Activated CD4-positive, alpha-beta memory T cell treated with anti-CD3 and anti-CD28 coated beads, Interleukin-2, amount 10 ng/mL, durations not matched to agents 7 days and 5 days (primary cell): Measurements from ENCODE around the gene FOXJ2. TPM values are rescaled to one million over a fixed set of nuclear protein-coding genes. Genes with fewer than 3 reads are reported as not detected.
"Not testable (repeated sequence)": the region's sequence is repeated elsewhere in the genome, so short reads cannot be mapped to it uniquely, and the experiment has no call there.

Experiments
- CTCF ChIA-PET: fragments of 350-600 bp; sonication (Branson Sonifier 250); formaldehyde crosslinking; loops from one replicate; lab custom pipeline; 2021; ENCODE audit warnings: antibody characterized with exemption, inconsistent platforms; lab: Charles Lee
- POLR2A ChIA-PET: fragments of 350-600 bp; sonication (Branson Sonifier 250); formaldehyde crosslinking; loops from one replicate; lab custom pipeline; 2021; ENCODE audit warnings: antibody characterized with exemption; lab: Charles Lee
- DNase-seq: peaks from one replicate; pipeline ENCODE4 v3.0.0-alpha.2; 2020
- H3K27ac Mint-ChIP-seq: one replicate; pipeline ENCODE4 v1.8.0; 2021; ENCODE audit warnings: mild to moderate bottlenecking, mixed read lengths
- H3K27me3 Mint-ChIP-seq: one replicate; pipeline ENCODE4 v1.8.0; 2021; ENCODE audit warnings: mixed read lengths
- H3K36me3 Mint-ChIP-seq: one replicate; pipeline ENCODE4 v1.8.0; 2021; ENCODE audit warnings: low read depth, mixed read lengths
- H3K4me1 Mint-ChIP-seq: one replicate; pipeline ENCODE4 v1.8.0; 2021; ENCODE audit warnings: mixed read lengths
- H3K4me3 Mint-ChIP-seq: one replicate; pipeline ENCODE4 v1.8.0; 2021; ENCODE audit warnings: mild to moderate bottlenecking, mixed read lengths
- H3K9me3 Mint-ChIP-seq: one replicate; pipeline ENCODE4 v1.8.0; 2021; ENCODE audit warnings: mixed read lengths
- total RNA-seq, 2 experiments: library from RNA; stranded (reverse); gene quantifications; one replicate each; pipeline ENCODE4 v1.2.3, GENCODE V29; 2021

FOXJ2 gene
- total RNA-seq: 10 to 100 TPM; 19.6 to 20.4 TPM

DNA sequence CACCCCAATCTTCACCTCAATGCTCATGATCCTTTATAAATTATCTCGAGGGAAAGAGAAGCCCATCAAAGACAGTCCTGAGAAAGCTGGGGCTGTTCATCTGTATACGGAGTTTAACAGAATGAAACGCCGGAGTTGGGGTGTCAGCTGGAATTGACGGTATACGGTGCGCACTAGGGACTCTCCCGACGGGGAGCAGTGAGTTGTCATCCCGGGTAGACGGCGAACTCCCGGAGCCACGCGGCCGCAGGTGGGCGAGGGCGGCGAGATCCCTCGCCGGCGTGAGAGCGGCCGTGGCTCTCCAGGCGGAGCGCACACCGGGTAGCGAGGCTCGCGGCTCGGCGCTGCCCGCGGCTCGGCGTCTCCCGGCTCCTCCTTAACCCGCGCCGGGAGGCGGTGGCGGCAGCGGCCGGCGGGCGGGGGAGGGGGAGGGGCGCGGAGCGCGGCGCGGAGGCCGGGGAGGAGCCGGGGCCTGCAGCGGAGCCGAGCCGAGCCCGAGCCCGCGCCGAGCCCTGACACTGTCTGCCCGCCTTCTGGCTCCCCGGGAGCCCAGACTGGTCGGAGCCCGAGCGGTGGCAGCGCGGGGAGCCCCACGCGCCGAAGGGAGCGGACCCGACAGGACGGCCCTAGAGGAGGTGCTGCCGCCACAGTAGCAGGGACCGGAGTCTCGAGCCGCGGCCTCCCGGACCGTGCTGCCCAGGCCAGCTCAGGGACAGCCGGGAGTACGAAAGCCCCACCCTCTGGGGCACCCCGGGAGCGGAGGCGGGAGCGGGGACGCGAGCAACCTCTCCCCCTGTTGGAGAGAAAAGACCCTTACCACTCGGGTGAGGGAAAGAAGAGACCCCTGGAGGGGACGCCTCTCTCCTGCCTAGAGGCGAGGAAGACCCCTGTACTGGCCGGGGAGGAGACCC is at the start of gene FOXJ2:
FOXJ2 (plus strand) TSS at position 475 of the 911 bp plus-strand sequence. CDS start 7,117 bp downstream, outside the sequence.
- Mint-ChIP-seq H3K36me3 (peaks cover 7% of the 10 kb centered on the region), H3K27me3 (no peaks in the 10 kb centered on the region), H3K27ac (peak within 1 kb of the TSS; percentile 44), H3K4me3 (peak within 1 kb of the TSS; percentile 84), H3K4me1 (peaks cover 53% of the 10 kb centered on the region), H3K9me3 (no peaks in the 10 kb centered on the region)
- ChIA-PET CTCF (interaction anchor here (0.6 to 3.9 kb wide), 4 partner anchors 46 to 176 kb away, joined by 4 to 15 read pairs (median 4); no protein-coding TSS in a partner anchor), POLR2A (interaction anchor here (1.0 to 1.6 kb wide), 8 partner anchors 9 to 107 kb away, joined by 3 to 6 read pairs (median 4); partner anchors contain the start of genes C3AR1 and SLC2A3)
- peak; percentile 82 for DNase-seq

DNA sequence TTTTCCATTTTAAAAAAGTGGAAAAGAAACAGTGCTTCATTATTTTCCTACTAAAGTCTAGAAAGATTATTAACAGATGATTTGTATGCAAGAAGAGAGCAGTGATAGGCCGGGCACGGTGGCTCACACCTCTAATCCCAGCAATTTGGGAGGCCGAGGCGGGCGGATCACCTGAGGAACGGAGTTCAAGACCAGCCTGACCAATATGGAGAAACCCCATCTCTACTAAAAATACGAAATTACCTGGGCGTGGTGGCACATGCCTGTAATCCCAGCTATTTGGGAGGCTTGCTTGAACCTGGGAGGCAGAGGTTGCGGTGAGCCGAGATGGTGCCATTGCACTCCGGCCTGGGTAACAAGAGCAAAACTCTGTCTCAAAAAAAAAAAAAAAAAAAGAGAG is 49.5 kb upstream of the FOXJ2 start:
- DNase-seq, H3K27me3 Mint-ChIP-seq, H3K4me3 Mint-ChIP-seq, H3K9me3 Mint-ChIP-seq, H3K36me3 Mint-ChIP-seq, POLR2A ChIA-PET, H3K27ac Mint-ChIP-seq: not testable (repeated sequence)
- CTCF ChIA-PET: interaction anchor here (1.2 kb wide), 1 partner anchor 22 kb away, joined by 3 read pairs; no protein-coding TSS in a partner anchor
- peaks cover 16% of the 10 kb centered on the region for H3K4me1 Mint-ChIP-seq

DNA sequence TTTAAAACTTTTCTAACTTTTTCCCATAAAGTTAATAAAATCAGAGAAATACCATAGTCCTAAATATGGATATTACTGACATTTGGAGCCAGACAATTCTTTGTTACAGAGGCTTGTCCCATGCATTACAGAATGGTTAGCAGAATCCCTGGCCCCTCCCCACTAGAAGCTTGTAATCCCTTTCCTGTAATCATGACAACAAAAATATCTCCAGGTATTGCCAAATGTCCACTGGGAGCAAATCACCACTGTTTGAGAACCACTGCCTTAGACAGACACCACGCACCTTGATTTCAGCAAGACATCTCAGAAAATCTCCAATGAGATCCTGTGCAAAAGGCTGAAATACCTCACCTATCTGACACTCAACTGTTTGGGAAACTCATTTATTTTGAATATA is 49.1 kb upstream of the FOXJ2 start:
- CTCF ChIA-PET: interaction anchor here (0.9 to 2.1 kb wide), 2 partner anchors 22 to 50 kb away, joined by 3 to 7 read pairs; no protein-coding TSS in a partner anchor
- not testable (repeated sequence) for H3K36me3 Mint-ChIP-seq, H3K27ac Mint-ChIP-seq, DNase-seq, H3K9me3 Mint-ChIP-seq, H3K27me3 Mint-ChIP-seq, H3K4me3 Mint-ChIP-seq
- POLR2A ChIA-PET: interaction anchor here (1.0 kb wide), 1 partner anchor 13 kb away, joined by 4 read pairs; no protein-coding TSS in a partner anchor
- H3K4me1 Mint-ChIP-seq: peaks cover 17% of the 10 kb centered on the region

DNA sequence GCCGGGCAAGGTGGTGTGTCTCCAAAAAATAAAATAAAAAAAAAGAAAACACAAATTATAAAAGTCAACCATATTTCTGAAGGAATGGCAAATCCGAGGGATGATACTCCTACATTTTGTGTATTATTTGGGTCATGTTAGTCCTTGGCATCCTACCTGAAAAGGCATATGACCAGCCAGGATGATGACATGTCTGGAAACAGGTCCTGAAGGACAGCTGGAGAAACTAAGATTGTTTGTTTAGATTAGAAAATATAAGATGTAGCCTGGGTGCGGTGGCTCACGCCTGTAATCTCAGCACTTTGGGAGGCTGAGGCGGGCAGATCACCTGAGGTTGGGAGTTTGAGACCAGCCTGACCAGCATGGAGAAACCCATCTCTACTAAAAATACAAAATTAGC is 47.6 kb upstream of the FOXJ2 start:
- H3K36me3 Mint-ChIP-seq: no peaks in the 10 kb centered on the region
- CTCF ChIA-PET: interaction anchor here (2.1 to 2.8 kb wide), 2 partner anchors 14 to 51 kb away, joined by 7 to 11 read pairs; no protein-coding TSS in a partner anchor
- no peaks in the 10 kb centered on the region for H3K9me3 Mint-ChIP-seq
- H3K4me1 Mint-ChIP-seq: peaks cover 29% of the 10 kb centered on the region
- POLR2A ChIA-PET: interaction anchor here (6.4 to 6.9 kb wide), 2 partner anchors 14 to 50 kb away, joined by 51 to 90 read pairs; partner anchors contain the start of gene SLC2A3
- no peak overlapping the region for H3K4me3 Mint-ChIP-seq
- DNase-seq: no peak
- H3K27ac Mint-ChIP-seq: no peak overlapping the region
- no peaks in the 10 kb centered on the region for H3K27me3 Mint-ChIP-seq

DNA sequence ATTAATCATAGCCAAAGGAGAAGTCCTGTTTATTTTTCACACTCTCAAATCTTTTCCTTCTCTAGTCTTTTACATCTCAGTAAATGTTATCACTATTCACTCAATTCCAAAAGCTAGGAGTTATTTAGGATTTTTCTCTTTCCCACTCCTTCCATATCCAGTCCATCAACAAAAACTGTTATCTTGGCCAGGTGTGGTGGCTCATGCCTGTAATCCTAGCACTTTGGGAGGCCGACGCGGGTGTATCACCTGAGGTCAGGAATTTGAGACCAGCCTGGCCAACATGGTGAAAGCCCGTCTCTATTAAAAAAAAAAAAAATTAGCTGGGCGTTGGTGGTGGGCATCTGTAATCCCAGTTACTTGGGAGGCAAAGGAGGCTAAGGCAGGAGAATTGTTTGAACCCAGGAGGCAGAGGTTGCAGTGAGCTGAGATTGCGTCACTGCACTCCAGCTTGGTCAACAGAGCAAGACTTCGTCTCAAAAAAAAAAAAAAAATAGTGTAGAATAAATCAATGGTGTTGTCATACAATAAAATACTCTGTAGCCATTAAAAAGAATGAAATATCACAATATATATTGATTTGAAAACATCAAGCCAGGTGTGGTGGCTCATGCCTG is 46.6 kb upstream of the FOXJ2 start:
- Mint-ChIP-seq H3K4me3 (no peak overlapping the region), H3K27ac (no peak overlapping the region), H3K4me1 (peaks cover 36% of the 10 kb centered on the region), H3K36me3 (no peaks in the 10 kb centered on the region), H3K9me3 (no peaks in the 10 kb centered on the region), H3K27me3 (no peaks in the 10 kb centered on the region)
- DNase-seq: no peak
- POLR2A ChIA-PET: interaction anchor here (0.5 to 6.9 kb wide), 4 partner anchors 15 to 62 kb away, joined by 3 to 90 read pairs (median 30); partner anchors contain the start of gene SLC2A3
- CTCF ChIA-PET: interaction anchor here (0.7 to 3.7 kb wide), 4 partner anchors 15 to 93 kb away, joined by 3 to 22 read pairs (median 8); no protein-coding TSS in a partner anchor

DNA sequence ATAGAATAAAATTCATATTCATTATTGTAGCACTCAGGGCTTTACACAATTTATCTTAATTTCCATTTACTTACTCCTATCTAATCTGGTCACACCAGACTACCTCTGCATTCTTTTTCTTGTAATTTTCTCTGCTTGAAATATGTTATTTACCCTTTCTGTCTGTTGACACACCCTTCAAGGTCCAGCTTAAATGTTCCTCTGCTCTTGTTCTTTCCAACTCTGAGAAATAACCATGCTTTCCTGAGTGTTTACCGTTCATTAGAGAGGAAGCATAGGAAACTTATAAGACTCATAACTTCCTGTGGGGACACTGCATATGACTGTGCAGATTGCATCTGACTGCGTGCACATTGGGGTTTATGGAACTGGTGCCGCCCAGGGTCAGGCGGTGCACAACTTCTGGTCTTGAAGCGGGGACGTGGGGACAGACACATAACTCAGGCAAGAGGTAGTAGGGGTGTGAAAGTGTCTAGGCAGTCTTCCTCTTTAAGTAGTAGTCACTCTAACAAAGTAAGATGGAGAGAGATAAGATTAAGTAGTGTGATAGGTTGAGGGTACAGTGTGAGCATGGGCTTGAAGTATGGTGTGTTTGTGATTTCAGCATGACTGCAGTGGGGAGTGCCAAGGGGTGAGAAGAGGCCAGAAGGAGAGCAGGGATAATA is 42.6 kb upstream of the FOXJ2 start:
- H3K27ac Mint-ChIP-seq: peak overlapping the region; percentile 86
- no peaks in the 10 kb centered on the region for H3K36me3 Mint-ChIP-seq
- peak; percentile 88 for DNase-seq
- ChIA-PET CTCF (interaction anchor here (0.7 to 3.2 kb wide), 6 partner anchors 20 to 124 kb away, joined by 3 to 31 read pairs (median 8); partner anchors contain the start of gene SLC2A3), POLR2A (interaction anchor here (0.8 to 6.9 kb wide), 6 partner anchors 17 to 92 kb away, joined by 3 to 90 read pairs (median 28); partner anchors contain the start of genes NECAP1 and SLC2A3)
- peaks cover 56% of the 10 kb centered on the region for H3K4me1 Mint-ChIP-seq
- H3K27me3 Mint-ChIP-seq: no peaks in the 10 kb centered on the region
- no peaks in the 10 kb centered on the region for H3K9me3 Mint-ChIP-seq
- H3K4me3 Mint-ChIP-seq: peak overlapping the region; percentile 65

DNA sequence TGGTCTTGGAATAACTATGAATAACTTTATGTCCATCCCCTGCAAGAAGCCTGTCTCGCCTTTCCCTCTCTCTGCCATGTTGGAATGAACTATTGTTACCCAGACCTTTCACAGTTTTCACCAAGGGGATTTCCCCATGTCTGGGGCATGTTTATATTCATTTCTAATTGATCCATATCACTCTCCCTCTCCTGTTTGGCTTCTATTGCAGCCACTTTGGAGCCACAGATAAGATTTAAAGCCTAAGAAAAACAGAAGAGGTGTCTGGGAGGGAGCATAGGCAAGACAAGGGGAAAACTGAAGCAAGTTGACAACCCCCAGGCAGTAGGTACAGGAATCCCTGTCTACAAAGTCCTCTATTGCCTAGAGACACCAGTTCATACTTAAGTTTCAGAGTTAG is 41.0 kb upstream of the FOXJ2 start:
- Mint-ChIP-seq H3K4me3 (peak overlapping the region; percentile 65), H3K4me1 (peaks cover 52% of the 10 kb centered on the region)
- POLR2A ChIA-PET: interaction anchor here (3.6 to 6.9 kb wide), 4 partner anchors 21 to 57 kb away, joined by 19 to 90 read pairs (median 44); partner anchors contain the start of gene SLC2A3

DNA sequence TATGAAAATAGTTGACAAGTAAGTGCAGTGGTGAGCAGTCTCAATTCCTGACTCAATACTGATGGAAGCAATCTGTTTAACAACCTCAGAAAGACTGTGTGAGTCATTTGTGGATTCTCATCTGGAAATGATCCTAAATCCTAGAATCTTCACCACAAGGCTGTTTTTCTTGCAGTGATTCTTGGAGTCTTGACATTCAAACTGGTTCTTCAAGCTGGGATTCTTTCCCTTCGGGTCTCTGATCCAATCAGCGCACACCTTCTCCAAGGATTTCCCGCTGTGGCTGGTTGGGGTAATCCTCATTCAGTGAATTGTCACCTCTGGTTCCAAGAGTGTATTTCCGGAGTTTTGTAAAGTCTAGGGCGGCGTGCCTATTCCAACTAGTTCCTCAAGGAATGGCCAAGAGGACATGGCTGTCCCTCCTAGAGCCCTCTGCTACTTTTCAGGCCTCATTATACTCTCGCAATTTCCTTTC is 37.7 kb upstream of the FOXJ2 start:
- no peak for DNase-seq
- H3K4me1 Mint-ChIP-seq: peaks cover 32% of the 10 kb centered on the region
- peaks cover 6% of the 10 kb centered on the region for H3K9me3 Mint-ChIP-seq
- POLR2A ChIA-PET: interaction anchor here (1.1 to 6.3 kb wide), 5 partner anchors 24 to 69 kb away, joined by 3 to 106 read pairs (median 6); partner anchors contain the start of gene SLC2A3
- H3K4me3 Mint-ChIP-seq: no peak overlapping the region
- H3K27ac Mint-ChIP-seq: no peak overlapping the region
- peaks cover 2% of the 10 kb centered on the region for H3K36me3 Mint-ChIP-seq
- H3K27me3 Mint-ChIP-seq: no peaks in the 10 kb centered on the region
- CTCF ChIA-PET: interaction anchor here (0.5 to 4.6 kb wide), 13 partner anchors 21 to 160 kb away, joined by 3 to 100 read pairs (median 5); partner anchors contain the start of gene SLC2A3

More for the DNA sequence above, 41.0 kb upstream of the FOXJ2 start:
- DNase-seq: no peak
- Mint-ChIP-seq H3K36me3 (peaks cover 2% of the 10 kb centered on the region), H3K27ac (peak overlapping the region; percentile 86), H3K27me3 (no peaks in the 10 kb centered on the region), H3K9me3 (peaks cover 3% of the 10 kb centered on the region)
- CTCF ChIA-PET: interaction anchor here (0.7 to 4.6 kb wide), 5 partner anchors 21 to 93 kb away, joined by 4 to 100 read pairs (median 17); partner anchors contain the start of gene SLC2A3

DNA sequence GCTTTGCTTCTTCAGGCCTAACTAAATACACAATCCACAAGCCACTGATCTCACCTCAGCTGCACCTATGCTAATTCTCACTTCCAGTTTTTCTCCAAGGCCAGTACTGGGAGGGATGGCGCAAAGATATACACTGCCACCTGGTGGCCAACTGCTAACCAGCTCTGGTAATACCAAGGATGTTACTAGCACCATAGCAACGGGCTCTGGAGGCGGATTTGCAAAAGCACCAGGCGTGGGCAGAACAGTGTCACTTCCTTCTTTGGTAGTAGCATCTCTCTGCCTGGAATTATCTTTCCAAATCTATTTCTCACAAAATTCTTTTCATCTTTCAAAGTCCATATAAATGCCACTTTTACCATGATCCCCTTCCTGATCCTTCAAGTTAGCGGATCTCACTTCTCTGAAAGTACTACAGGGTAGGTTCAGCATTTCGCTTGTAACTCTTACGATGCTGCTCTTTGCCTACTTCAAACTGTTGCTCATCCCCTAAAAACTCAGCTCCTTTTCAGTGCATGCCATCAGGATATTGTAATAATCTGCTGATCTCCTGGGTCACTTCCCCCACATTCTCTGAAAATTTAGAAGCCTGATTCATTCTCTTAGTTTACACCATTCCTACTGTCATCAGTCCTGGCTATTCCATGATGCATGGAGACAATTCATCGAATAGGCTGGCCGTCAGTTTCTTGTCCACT is 37.1 kb upstream of the FOXJ2 start:
- no peak overlapping the region for H3K4me3 Mint-ChIP-seq
- POLR2A ChIA-PET: interaction anchor here (1.4 to 6.3 kb wide), 4 partner anchors 25 to 62 kb away, joined by 4 to 106 read pairs (median 20); partner anchors contain the start of gene SLC2A3
- peak; percentile 84 for DNase-seq
- H3K36me3 Mint-ChIP-seq: peaks cover 2% of the 10 kb centered on the region
- peaks cover 6% of the 10 kb centered on the region for H3K9me3 Mint-ChIP-seq
- H3K27me3 Mint-ChIP-seq: no peaks in the 10 kb centered on the region
- H3K27ac Mint-ChIP-seq: no peak overlapping the region
- H3K4me1 Mint-ChIP-seq: peaks cover 26% of the 10 kb centered on the region
- CTCF ChIA-PET: interaction anchor here (0.6 to 4.6 kb wide), 10 partner anchors 22 to 161 kb away, joined by 3 to 100 read pairs (median 5); partner anchors contain the start of gene SLC2A3

DNA sequence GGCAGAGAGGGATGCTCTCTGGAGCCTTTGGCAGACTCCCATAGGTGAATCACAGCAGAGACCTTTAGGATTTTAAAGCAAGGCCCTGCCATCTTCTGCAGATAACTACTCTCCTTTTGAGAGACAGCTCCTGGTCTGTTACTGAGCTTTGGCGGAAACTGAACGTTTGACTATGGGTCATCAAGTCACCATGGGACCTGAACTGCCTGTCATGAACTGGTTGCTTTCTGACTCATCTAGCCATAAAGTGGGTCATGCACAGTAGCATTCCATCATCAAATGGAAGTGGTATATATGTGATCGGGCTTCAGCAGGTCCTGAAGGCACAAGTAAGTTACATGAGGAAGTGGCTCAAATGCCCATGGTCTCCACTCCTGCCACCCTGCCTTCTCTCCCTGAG is 31.7 kb upstream of the FOXJ2 start:
- DNase-seq, H3K27me3 Mint-ChIP-seq, H3K4me1 Mint-ChIP-seq, H3K4me3 Mint-ChIP-seq, CTCF ChIA-PET, POLR2A ChIA-PET, H3K9me3 Mint-ChIP-seq, H3K36me3 Mint-ChIP-seq: not testable (repeated sequence)
- peak overlapping the region; percentile 23 for H3K27ac Mint-ChIP-seq

DNA sequence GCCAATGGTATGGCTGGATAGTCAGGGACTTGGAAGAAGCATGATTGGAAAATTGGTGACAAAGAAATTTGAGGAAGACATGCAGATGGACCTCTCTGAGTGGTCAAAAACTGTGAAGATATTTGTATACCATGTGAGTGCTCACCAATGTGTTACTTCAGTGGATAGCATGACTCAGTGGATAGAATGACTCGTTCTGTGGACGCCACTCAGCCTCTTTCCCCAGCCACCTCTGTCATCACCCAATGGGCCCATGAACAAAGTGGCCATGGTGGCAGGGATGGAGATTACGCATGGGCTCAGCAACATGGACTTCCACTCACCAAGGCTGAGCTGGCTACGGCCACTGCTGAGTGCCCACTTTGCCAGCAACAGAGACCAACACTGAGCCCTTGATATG is 31.0 kb upstream of the FOXJ2 start:
- H3K9me3 Mint-ChIP-seq, H3K4me3 Mint-ChIP-seq, H3K4me1 Mint-ChIP-seq, CTCF ChIA-PET, DNase-seq, POLR2A ChIA-PET, H3K27ac Mint-ChIP-seq, H3K36me3 Mint-ChIP-seq, H3K27me3 Mint-ChIP-seq: not testable (repeated sequence)
